GM23338 (cell line): ENCODE measurements around the gene FOXD1.
"Not testable (repeated sequence)": the region's sequence is repeated elsewhere in the genome, so short reads cannot be mapped to it uniquely, and the experiment has no call there.

Source experiments
- CREB1 ChIP-seq: fragments of 250-450 bp; sonication (Bioruptor Pico); IDR thresholded peaks from 2 replicates; pipeline ENCODE4 v1.5.0; 2020; ENCODE audit warnings: low read depth, mild to moderate bottlenecking, moderate library complexity
- EZH2 ChIP-seq: fragments of 200-600 bp; sonication (generic); IDR thresholded peaks from one replicate; pipeline ENCODE4 v1.8.0; 2017; ENCODE audit warnings: antibody characterized with exemption, mild to moderate bottlenecking, low read depth; ENCODE audit not compliant: unreplicated experiment
- EZH2phosphoT487 ChIP-seq: fragments of 200-600 bp; sonication (generic); IDR thresholded peaks from one replicate; pipeline ENCODE4 v1.8.1; 2018; ENCODE audit warnings: antibody characterized with exemption; ENCODE audit not compliant: unreplicated experiment
- JUNB ChIP-seq: IDR thresholded peaks from one replicate; pipeline ENCODE4 v1.6.1; 2016; ENCODE audit warnings: antibody characterized with exemption; ENCODE audit not compliant: unreplicated experiment
- NANOG ChIP-seq: IDR thresholded peaks from 2 replicates; pipeline ENCODE4 v1.6.1; 2016; ENCODE audit warnings: antibody characterized with exemption, borderline replicate concordance
- POLR2AphosphoS5 ChIP-seq: IDR thresholded peaks from 2 replicates; pipeline ENCODE4 v1.6.1; 2016; ENCODE audit warnings: antibody characterized with exemption, low read depth
- STAT1 ChIP-seq: IDR thresholded peaks from one replicate; pipeline ENCODE4 v1.6.1; 2016; ENCODE audit warnings: antibody characterized with exemption; ENCODE audit not compliant: unreplicated experiment
- ZNF114 ChIP-seq: fragments of 250-450 bp; sonication (Bioruptor Pico); IDR thresholded peaks from 2 replicates; pipeline ENCODE4 v1.5.0; 2020; ENCODE audit warnings: mild to moderate bottlenecking, moderate library complexity
- ZNF331 ChIP-seq: fragments of 250-450 bp; sonication (Bioruptor Pico); IDR thresholded peaks from 2 replicates; pipeline ENCODE4 v1.5.0; 2020; ENCODE audit warnings: low read depth, mild to moderate bottlenecking, moderate library complexity
- TF ChIP-seq, protein P1 (sequence below), 2 experiments: fragments of 200-600 bp in 1 of 2; sonication (generic) in 1 of 2; conservative IDR thresholded peaks; 2 replicates each; pipeline versions ENCODE4 v1.5.1 to v1.6.1; 2016 to 2017; ENCODE audit warnings: antibody characterized with exemption in 2 of 2, low read depth in 2 of 2, mild to moderate bottlenecking in 2 of 2, moderate library complexity in 1 of 2
- TF ChIP-seq, protein P2 (sequence below): IDR thresholded peaks from one replicate; pipeline ENCODE4 v1.6.1; 2018; ENCODE audit warnings: antibody characterized with exemption; ENCODE audit not compliant: unreplicated experiment
- TF ChIP-seq, protein P3 (sequence below): IDR thresholded peaks from 2 replicates; pipeline ENCODE4 v1.6.1; 2016; ENCODE audit warnings: antibody characterized with exemption

DNA sequence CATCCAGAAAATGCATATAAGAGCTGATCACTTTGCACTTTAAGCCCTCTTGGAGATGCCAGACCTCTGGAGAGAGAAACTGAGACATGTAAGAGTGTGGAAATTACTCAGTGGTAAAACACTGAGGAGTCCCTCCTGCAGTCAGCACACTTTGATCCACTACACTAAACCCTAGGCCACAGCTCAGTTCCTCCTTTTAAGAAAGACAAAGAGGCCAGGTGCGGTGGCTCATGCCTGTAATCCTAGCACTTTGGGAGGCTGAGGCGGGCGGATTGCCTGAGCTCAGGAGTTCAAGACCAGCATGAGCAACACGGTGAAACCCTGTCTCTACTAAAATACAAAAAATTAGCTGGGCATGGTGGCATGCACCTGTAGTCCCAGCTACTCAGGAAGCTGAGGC lies 38.7 kb upstream of the FOXD1 start:
- TF ChIP-seq POLR2AphosphoS5; EZH2; EZH2phosphoT487; CREB1 (CRISPR knock-in tag); ZNF331 (CRISPR knock-in tag); STAT1; NANOG; JUNB; ZNF114 (CRISPR knock-in tag): not testable (repeated sequence)
- TF ChIP-seq, protein P1, sequence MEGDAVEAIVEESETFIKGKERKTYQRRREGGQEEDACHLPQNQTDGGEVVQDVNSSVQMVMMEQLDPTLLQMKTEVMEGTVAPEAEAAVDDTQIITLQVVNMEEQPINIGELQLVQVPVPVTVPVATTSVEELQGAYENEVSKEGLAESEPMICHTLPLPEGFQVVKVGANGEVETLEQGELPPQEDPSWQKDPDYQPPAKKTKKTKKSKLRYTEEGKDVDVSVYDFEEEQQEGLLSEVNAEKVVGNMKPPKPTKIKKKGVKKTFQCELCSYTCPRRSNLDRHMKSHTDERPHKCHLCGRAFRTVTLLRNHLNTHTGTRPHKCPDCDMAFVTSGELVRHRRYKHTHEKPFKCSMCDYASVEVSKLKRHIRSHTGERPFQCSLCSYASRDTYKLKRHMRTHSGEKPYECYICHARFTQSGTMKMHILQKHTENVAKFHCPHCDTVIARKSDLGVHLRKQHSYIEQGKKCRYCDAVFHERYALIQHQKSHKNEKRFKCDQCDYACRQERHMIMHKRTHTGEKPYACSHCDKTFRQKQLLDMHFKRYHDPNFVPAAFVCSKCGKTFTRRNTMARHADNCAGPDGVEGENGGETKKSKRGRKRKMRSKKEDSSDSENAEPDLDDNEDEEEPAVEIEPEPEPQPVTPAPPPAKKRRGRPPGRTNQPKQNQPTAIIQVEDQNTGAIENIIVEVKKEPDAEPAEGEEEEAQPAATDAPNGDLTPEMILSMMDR (conservative IDR thresholded peaks at IDR 0.05; ENCODE audit: low read depth in 2 of 2): not testable (repeated sequence)
- TF ChIP-seq, protein P2, sequence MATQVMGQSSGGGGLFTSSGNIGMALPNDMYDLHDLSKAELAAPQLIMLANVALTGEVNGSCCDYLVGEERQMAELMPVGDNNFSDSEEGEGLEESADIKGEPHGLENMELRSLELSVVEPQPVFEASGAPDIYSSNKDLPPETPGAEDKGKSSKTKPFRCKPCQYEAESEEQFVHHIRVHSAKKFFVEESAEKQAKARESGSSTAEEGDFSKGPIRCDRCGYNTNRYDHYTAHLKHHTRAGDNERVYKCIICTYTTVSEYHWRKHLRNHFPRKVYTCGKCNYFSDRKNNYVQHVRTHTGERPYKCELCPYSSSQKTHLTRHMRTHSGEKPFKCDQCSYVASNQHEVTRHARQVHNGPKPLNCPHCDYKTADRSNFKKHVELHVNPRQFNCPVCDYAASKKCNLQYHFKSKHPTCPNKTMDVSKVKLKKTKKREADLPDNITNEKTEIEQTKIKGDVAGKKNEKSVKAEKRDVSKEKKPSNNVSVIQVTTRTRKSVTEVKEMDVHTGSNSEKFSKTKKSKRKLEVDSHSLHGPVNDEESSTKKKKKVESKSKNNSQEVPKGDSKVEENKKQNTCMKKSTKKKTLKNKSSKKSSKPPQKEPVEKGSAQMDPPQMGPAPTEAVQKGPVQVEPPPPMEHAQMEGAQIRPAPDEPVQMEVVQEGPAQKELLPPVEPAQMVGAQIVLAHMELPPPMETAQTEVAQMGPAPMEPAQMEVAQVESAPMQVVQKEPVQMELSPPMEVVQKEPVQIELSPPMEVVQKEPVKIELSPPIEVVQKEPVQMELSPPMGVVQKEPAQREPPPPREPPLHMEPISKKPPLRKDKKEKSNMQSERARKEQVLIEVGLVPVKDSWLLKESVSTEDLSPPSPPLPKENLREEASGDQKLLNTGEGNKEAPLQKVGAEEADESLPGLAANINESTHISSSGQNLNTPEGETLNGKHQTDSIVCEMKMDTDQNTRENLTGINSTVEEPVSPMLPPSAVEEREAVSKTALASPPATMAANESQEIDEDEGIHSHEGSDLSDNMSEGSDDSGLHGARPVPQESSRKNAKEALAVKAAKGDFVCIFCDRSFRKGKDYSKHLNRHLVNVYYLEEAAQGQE: not testable (repeated sequence)
- TF ChIP-seq, protein P3, sequence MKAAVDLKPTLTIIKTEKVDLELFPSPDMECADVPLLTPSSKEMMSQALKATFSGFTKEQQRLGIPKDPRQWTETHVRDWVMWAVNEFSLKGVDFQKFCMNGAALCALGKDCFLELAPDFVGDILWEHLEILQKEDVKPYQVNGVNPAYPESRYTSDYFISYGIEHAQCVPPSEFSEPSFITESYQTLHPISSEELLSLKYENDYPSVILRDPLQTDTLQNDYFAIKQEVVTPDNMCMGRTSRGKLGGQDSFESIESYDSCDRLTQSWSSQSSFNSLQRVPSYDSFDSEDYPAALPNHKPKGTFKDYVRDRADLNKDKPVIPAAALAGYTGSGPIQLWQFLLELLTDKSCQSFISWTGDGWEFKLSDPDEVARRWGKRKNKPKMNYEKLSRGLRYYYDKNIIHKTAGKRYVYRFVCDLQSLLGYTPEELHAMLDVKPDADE: not testable (repeated sequence)
